ENCODE results near the gene PRCD.
A peak's percentile ranks its signal among the peaks of the same experiment; 100 is the strongest.
"Not testable (repeated sequence)": the region's sequence is repeated elsewhere in the genome, so short reads cannot be mapped to it uniquely, and the experiment has no call there.

Gene PRCD

GRCh38 chr17:76512366-76513305 is 27.2 kb upstream of the PRCD start:
- TF ChIP-seq, protein P1, sequence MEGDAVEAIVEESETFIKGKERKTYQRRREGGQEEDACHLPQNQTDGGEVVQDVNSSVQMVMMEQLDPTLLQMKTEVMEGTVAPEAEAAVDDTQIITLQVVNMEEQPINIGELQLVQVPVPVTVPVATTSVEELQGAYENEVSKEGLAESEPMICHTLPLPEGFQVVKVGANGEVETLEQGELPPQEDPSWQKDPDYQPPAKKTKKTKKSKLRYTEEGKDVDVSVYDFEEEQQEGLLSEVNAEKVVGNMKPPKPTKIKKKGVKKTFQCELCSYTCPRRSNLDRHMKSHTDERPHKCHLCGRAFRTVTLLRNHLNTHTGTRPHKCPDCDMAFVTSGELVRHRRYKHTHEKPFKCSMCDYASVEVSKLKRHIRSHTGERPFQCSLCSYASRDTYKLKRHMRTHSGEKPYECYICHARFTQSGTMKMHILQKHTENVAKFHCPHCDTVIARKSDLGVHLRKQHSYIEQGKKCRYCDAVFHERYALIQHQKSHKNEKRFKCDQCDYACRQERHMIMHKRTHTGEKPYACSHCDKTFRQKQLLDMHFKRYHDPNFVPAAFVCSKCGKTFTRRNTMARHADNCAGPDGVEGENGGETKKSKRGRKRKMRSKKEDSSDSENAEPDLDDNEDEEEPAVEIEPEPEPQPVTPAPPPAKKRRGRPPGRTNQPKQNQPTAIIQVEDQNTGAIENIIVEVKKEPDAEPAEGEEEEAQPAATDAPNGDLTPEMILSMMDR (IDR thresholded peaks at IDR 0.05; ENCODE audit: control extremely low read depth, extremely low read depth, low read depth, missing control alignments) = no peak
- no peak for DNase-seq (ENCODE audit: extremely low spot score)
- POLR2A ChIA-PET = interaction anchor here (0.5 to 1.4 kb wide), 2 partner anchors 26 to 207 kb away, joined by 3 read pairs; no protein-coding TSS in a partner anchor
- CTCF ChIA-PET = interaction anchor here (0.8 to 5.2 kb wide), 8 partner anchors 9 to 128 kb away, joined by 3 to 28 read pairs (median 5); partner anchors contain the start of genes AANAT, SPHK1 and UBE2O

DNA sequence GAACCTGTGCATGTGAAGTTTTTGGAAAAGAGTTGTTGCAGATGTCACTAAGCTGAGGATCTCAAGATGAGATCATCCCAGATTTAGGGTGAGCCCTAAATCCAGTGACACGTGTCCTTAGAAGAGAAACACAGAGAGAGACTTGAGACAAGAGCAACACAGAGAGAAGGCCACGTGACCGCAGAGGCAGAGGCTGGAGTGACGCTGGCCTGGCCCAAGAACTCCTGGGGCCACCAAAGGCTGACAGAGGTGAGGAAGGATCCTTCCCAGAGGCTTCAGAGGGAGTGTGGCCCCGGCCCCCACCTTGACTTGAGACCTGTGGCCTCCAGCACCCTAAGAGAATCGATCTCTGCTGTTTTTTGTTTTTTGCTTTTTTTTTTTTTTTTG is 26.5 kb upstream of the PRCD start:
- ChIA-PET CTCF (interaction anchor here (1.0 to 5.2 kb wide), 5 partner anchors 10 to 129 kb away, joined by 3 to 28 read pairs (median 4); partner anchors contain the start of genes AANAT and SPHK1), POLR2A (interaction anchor here (0.7 kb wide), 1 partner anchor 20 kb away, joined by 6 read pairs; no protein-coding TSS in a partner anchor)
- TF ChIP-seq, protein P1 (IDR thresholded peaks at IDR 0.05; ENCODE audit: control extremely low read depth, extremely low read depth, low read depth, missing control alignments) = no peak
- DNase-seq (ENCODE audit: extremely low spot score) = no peak

GRCh38 chr17:76514355-76514754 is 25.5 kb upstream of the PRCD start:
- POLR2A ChIA-PET; DNase-seq (ENCODE audit: extremely low spot score): not testable (repeated sequence)
- CTCF ChIA-PET = interaction anchor here (1.1 to 5.2 kb wide), 6 partner anchors 8 to 106 kb away, joined by 3 to 28 read pairs (median 4); partner anchors contain the start of gene AANAT

DNA sequence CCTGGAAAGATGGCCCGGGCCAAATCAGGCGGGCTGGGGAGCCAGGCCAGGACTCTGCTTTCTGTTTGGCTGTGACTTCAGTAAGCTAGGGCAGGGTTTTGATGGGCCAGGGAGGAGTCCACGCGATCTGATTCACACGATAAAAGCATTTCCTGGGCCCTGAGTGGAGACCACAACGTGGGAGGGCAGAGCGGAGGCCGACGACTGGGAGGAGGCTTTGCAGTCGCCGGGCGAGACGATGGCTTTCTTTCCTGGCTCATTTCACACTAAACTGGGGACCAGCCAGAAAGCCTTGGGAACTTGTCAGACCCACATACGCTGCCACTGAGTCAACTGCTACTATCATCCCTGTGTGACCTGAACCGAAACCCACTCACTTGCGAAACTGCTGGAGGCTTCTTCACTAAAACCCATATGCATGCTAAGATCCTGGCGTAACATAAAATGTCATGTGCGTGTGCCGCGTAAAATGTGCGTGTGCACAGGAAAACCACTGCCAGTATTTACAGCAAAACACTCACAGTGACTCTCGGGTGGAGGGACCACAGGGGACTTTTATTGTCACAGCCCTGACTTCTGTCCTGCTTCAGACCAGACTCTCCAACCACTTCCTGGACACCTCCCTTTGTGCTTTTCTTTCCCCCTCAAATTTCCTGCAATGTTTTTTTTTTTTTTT is 24.4 kb upstream of the PRCD start:
- peak; percentile 65 for DNase-seq (ENCODE audit: extremely low spot score)
- ChIA-PET CTCF (interaction anchor here (0.7 to 5.2 kb wide), 5 partner anchors 8 to 107 kb away, joined by 3 to 28 read pairs (median 3); partner anchors contain the start of gene AANAT), POLR2A (interaction anchor here (0.7 kb wide), 1 partner anchor 160 kb away, joined by 7 read pairs; no protein-coding TSS in a partner anchor)
- TF ChIP-seq, protein P1 (IDR thresholded peaks at IDR 0.05; ENCODE audit: control extremely low read depth, extremely low read depth, low read depth, missing control alignments) = no peak

DNA sequence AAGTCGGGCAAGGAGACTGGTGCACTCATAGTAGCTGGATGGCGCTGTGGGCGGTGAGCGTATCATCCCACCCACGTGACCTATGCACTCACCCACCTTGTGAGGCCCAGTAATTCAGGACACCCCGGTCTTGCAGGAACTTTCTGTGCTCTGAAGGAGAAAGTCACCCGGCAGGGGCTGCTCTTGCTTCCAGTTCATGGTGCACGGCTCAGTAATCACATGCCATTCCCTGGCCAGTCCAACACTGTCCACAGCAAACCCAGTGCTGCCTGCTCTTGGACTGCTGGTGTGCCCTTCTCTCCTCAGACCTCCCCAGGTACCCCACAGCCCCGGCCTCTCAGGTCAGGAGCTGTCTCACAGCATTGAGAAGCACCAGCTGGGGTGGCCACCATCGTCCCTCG is 22.2 kb upstream of the PRCD start:
- POLR2A ChIA-PET = no interaction called here
- CTCF ChIA-PET = interaction anchor here (1.0 to 1.7 kb wide), 4 partner anchors 10 to 29 kb away, joined by 3 to 8 read pairs (median 6); no protein-coding TSS in a partner anchor
- DNase-seq (ENCODE audit: extremely low spot score) = no peak
- TF ChIP-seq, protein P1 (IDR thresholded peaks at IDR 0.05; ENCODE audit: control extremely low read depth, extremely low read depth, low read depth, missing control alignments) = no peak

DNA sequence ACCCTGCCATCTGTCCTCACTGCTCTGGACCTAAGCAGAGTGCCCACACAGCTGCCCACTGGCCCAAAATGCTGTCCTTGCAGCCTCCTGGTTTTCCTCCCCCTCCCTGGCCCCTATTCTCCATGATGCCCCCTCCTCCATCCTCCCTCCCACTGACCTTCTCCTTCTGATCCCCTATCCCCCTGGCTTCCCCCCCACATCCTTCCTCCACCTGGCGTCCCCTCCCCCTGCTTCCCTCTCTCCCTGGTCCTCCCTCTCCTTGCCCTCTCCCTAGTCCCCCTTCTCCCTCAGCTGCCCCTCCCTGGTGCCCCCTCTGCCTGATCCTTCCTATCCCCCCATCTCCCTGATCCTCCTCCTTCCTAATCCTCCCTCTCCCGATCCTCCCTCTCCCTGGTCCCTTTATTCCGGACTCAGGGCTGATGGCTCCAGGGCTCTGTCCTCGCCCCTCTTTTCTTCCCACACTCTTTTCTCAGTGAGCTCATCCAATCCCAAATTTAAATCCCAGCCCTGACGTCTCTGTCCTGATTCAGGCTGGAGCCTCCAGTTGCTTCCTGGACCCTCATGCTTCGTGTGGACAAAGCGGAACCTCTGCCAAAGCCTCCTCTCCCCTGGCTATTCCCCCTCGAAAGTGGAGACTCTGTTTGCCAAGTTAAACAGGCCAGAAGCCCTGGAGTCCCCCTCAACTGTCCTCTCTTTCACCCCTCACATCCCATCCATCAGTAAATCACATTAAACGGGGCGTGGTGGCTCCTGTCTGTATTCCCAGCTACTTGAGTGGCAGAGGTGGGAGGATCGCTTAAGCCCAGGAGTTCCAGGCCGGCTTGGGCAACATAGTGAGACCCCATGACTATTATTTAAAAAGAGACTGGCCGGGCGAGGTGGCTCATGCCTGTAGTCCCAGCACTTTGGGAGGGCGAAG is 20.5 kb upstream of the PRCD start:
- POLR2A ChIA-PET = no interaction called here
- CTCF ChIA-PET = interaction anchor here (1.2 to 6.5 kb wide), 5 partner anchors 9 to 106 kb away, joined by 3 to 109 read pairs (median 4); no protein-coding TSS in a partner anchor
- TF ChIP-seq, protein P1 (IDR thresholded peaks at IDR 0.05; ENCODE audit: control extremely low read depth, extremely low read depth, low read depth, missing control alignments) = no peak
- no peak for DNase-seq (ENCODE audit: extremely low spot score)
